Measurements from ENCODE around the gene ITCH. TPM values are rescaled to one million over a fixed set of nuclear protein-coding genes. Genes with fewer than 3 reads are reported as not detected.
"Not testable (repeated sequence)": the region's sequence is repeated elsewhere in the genome, so short reads cannot be mapped to it uniquely, and the experiment has no call there.

The ITCH gene
- total RNA-seq, 2 donors from 2014 or later, result 46.2 to 70.6 TPM

GRCh38 chr20:34468951-34469350 lies 105.9 kb downstream of the ITCH start:
- H3K4me1 ChIP-seq (ENCODE audit: control insufficient read depth in 1 of 2, low read depth in 2 of 2), result peaks cover 15 to 16% of the 10 kb centered on the region in 2 donors
- H3K27ac ChIP-seq, result no peak overlapping the region
- no peak overlapping the region for H3K4me3 ChIP-seq
- DNase-seq (ENCODE audit: low spot score) (no peak), ATAC-seq (ENCODE audit: insufficient number of reproducible peaks, low FRiP score, low read depth) (no peak)
- TF ChIP-seq CTCF (IDR thresholded peaks at IDR 0.05), result no peak
- no peaks in the 10 kb centered on the region for H3K27me3 ChIP-seq (replicated peaks; ENCODE audit: insufficient read depth)
- H3K9me3 ChIP-seq, result no peaks in the 10 kb centered on the region
- H3K36me3 ChIP-seq, result peaks cover 4% of the 10 kb centered on the region

DNA sequence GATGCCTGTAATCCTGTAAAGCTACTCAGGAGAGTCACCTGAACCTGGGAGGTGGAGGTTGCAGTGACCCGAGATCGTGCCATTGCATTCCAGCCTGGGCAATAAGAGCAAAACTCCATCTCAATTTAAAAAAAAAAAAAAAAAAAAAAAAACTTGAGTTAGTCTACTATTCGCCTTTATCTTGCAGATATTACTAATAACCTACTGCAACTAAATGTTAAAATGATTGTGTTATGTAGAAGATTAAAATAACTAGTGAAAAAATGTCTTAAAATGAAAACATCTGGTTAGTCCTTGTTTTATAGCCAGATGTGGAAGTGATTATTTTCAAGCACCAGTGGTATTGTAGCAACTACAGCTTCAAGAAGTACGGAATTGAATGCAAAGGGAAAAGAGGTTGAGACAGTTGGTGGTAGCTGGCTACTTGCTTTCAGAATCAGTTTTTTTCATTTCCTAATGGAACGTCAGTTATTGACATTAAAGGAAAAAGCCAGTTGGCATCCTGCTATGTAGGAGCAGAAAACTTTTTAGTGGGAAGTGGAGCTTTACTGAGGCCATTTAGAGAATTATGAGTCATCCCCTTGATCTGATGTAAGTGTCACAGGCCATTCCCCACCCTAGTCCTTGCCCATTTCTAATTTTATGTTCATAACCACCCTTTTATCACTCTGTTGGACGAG lies 109.3 kb downstream of the ITCH start:
- Histone ChIP-seq H3K27ac (peak overlapping the region; percentile 61 to 70), H3K9me3 (no peaks in the 10 kb centered on the region), H3K4me3 (no peak overlapping the region), H3K4me1 (ENCODE audit: control insufficient read depth in 1 of 2, low read depth in 2 of 2) (peaks cover 15 to 21% of the 10 kb centered on the region in 2 donors), H3K36me3 (peaks cover 4% of the 10 kb centered on the region), H3K27me3 (replicated peaks; ENCODE audit: insufficient read depth) (no peaks in the 10 kb centered on the region)
- peak; percentile 80 for ATAC-seq (ENCODE audit: insufficient number of reproducible peaks, low FRiP score, low read depth)
- no peak for TF ChIP-seq CTCF (IDR thresholded peaks at IDR 0.05)
- no peak for DNase-seq (ENCODE audit: low spot score)

DNA sequence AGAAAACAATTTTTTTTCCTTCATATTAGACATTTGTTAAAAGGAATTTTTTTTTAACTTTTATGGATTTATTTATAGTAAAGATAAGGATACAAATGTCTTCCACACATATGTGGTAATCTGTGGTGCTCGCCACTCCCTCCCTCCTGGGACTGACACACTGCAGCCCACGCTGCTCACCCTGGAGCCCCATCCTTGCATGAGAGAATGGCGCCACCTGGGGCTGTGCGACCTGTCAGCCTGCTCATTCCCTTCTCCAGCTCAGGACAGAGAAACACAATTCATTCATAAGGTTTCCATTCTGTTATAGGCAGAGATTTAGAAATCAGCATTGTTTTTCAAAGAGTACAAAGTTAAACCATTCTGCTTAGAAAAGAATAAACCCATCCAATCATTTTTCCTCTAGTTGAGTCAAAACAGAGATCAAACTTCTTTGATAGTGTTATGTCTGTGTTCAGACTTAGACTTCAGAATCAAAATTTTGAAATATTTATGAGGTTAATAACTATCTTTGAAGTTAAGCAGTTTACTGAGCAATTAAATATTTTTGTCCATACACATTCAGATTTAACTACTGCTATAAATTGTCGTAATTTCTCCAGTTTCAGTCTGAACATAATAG lies 110.3 kb downstream of the ITCH start:
- H3K9me3 ChIP-seq, result no peaks in the 10 kb centered on the region
- no peak for DNase-seq (ENCODE audit: low spot score)
- H3K27ac ChIP-seq, result peak overlapping the region; percentile 61 to 70
- no peak overlapping the region for H3K4me3 ChIP-seq
- peaks cover 15 to 21% of the 10 kb centered on the region in 2 donors for H3K4me1 ChIP-seq (ENCODE audit: control insufficient read depth in 1 of 2, low read depth in 2 of 2)
- no peak for ATAC-seq (ENCODE audit: insufficient number of reproducible peaks, low FRiP score, low read depth)
- no peak for TF ChIP-seq CTCF (IDR thresholded peaks at IDR 0.05)
- H3K27me3 ChIP-seq (replicated peaks; ENCODE audit: insufficient read depth), result no peaks in the 10 kb centered on the region
- H3K36me3 ChIP-seq, result peaks cover 4% of the 10 kb centered on the region

GRCh38 chr20:34475979-34476736 lies 113.1 kb downstream of the ITCH start:
- Histone ChIP-seq H3K4me1 (ENCODE audit: control insufficient read depth in 1 of 2, low read depth in 2 of 2) (peaks cover 15 to 21% of the 10 kb centered on the region in 2 donors), H3K9me3 (no peaks in the 10 kb centered on the region), H3K4me3 (peak overlapping the region; percentile 24), H3K27me3 (replicated peaks; ENCODE audit: insufficient read depth) (no peaks in the 10 kb centered on the region), H3K27ac (peak overlapping the region in 1 of 2 donors; percentile 43), H3K36me3 (peaks cover 6% of the 10 kb centered on the region)
- no peak for DNase-seq (ENCODE audit: low spot score)
- peak; percentile 57 for TF ChIP-seq CTCF (IDR thresholded peaks at IDR 0.05)
- peak; percentile 43 for ATAC-seq (ENCODE audit: insufficient number of reproducible peaks, low FRiP score, low read depth)

DNA sequence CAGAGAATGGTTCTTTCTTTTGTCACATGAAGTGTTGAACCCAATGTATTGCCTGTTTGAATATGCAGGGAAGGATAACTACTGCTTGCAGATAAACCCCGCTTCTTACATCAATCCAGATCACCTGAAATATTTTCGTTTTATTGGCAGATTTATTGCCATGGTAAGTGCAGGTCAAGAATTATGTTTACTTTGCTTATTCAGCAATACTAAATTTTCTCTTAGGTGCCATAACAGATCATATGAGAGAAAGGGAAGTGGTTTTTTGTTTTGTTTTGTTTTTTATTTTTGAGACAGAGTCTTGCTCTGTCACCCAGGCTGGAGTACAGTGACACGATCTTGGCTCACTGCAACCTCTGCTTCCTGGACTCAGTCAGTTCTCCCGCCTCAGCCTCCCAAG lies 116.6 kb downstream of the ITCH start:
- no peak for ATAC-seq (ENCODE audit: insufficient number of reproducible peaks, low FRiP score, low read depth)
- Histone ChIP-seq H3K4me3 (no peak overlapping the region), H3K9me3 (no peaks in the 10 kb centered on the region), H3K36me3 (peaks cover 26% of the 10 kb centered on the region), H3K27ac (no peak overlapping the region), H3K4me1 (ENCODE audit: control insufficient read depth in 1 of 2, low read depth in 2 of 2) (peaks cover 0 to 5% of the 10 kb centered on the region in 2 donors), H3K27me3 (replicated peaks; ENCODE audit: insufficient read depth) (no peaks in the 10 kb centered on the region)
- no peak for DNase-seq (ENCODE audit: low spot score)
- TF ChIP-seq CTCF (IDR thresholded peaks at IDR 0.05), result no peak

DNA sequence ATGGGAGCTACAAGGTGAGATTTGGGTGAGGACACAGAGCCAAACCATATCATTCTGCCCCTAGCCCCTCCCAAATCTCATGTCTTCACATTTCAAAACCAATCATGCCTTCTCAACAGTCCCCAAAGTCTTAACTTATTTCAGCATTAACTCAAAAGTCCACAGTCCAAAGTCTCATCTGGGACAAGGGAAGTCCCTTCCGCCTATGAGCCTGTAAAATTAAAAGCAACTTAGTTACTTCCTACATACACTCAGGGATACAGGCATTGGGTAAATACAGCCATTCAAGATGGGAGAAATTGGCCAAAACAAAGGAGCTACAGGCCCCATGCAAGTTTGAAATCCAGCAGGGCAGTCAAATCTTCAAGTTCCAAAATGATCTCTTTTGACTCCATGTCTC lies 119.1 kb downstream of the ITCH start:
- H3K4me3 ChIP-seq; H3K27ac ChIP-seq; H3K4me1 ChIP-seq (ENCODE audit: control insufficient read depth in 1 of 2, low read depth in 2 of 2); DNase-seq (ENCODE audit: low spot score); H3K27me3 ChIP-seq (replicated peaks; ENCODE audit: insufficient read depth); ATAC-seq (ENCODE audit: insufficient number of reproducible peaks, low FRiP score, low read depth); H3K9me3 ChIP-seq: not testable (repeated sequence)
- H3K36me3 ChIP-seq, result peaks cover 26% of the 10 kb centered on the region

DNA sequence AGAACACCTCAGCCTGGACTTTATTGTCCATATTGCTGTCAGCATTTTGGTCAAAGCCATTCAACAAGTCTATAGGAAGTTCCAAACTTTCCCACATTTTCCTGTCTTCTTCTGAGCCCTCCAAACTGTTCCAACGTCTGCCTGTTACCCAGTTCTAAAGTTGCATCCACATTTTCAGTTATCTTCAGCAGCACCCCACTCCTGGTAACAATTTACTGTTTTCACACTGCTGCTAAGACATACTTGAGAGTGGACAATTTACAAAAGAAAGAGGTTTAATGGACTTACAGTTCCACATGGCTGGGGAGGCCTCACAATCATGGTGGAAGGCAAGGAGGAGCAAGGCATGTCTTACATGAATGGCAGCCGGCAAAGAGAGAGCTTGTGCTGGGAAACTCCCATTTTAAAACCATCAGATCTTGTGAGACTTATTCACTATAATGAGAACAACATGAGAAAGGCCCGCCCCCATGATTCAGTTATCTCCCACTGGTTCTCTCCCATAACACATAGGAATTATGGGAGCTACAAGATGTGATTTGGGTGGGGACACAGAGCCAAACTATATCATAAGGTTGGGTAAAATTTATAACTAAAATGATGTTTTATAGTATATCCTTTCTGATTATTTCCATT lies 120.6 kb downstream of the ITCH start:
- ATAC-seq (ENCODE audit: insufficient number of reproducible peaks, low FRiP score, low read depth); H3K4me3 ChIP-seq; H3K27me3 ChIP-seq (replicated peaks; ENCODE audit: insufficient read depth); H3K9me3 ChIP-seq; DNase-seq (ENCODE audit: low spot score); H3K4me1 ChIP-seq (ENCODE audit: control insufficient read depth in 1 of 2, low read depth in 2 of 2); H3K27ac ChIP-seq: not testable (repeated sequence)
- H3K36me3 ChIP-seq, result peaks cover 29% of the 10 kb centered on the region

Measured in thoracic aorta (tissue), 2 donors.